HG03558 (cell line): ENCODE data around the gene TAS2R8.
"Not testable (repeated sequence)": the region's sequence is repeated elsewhere in the genome, so short reads cannot be mapped to it uniquely, and the experiment has no call there.

ENCODE experiments used
- ATAC-seq: cut with Tn5 transposase; IDR thresholded peaks from one replicate; pipeline ENCODE4 v1.9.1; 2021; ENCODE audit warnings: moderate number of reproducible peaks; ENCODE audit not compliant: unreplicated experiment; ENCODE audit errors: extremely low read depth

Gene TAS2R8, protein sequence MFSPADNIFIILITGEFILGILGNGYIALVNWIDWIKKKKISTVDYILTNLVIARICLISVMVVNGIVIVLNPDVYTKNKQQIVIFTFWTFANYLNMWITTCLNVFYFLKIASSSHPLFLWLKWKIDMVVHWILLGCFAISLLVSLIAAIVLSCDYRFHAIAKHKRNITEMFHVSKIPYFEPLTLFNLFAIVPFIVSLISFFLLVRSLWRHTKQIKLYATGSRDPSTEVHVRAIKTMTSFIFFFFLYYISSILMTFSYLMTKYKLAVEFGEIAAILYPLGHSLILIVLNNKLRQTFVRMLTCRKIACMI

DNA sequence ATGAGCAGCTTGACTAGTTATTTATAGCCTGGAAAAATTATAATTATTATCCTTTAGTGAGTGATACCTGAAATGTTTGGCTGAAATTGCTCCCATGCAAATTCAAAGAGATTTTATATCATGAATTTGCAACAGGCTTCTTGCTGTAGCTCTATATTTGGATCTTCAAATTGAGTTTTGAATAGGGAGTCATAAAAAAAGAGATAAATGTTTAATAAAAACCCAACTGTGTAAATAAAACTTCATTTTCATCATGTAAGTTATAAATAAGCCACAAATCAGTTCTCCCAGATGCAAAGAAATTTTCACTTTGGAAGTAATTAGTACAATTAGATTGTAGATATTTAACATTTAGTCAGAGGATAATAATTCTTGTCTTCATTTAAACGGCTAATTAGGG lies at the start of gene TAS2R8:
TAS2R8 (minus strand) TSS at position 101 of the 400 bp plus-strand sequence. CDS start 306 bp downstream, outside the sequence.
- ATAC-seq, result no peak

DNA sequence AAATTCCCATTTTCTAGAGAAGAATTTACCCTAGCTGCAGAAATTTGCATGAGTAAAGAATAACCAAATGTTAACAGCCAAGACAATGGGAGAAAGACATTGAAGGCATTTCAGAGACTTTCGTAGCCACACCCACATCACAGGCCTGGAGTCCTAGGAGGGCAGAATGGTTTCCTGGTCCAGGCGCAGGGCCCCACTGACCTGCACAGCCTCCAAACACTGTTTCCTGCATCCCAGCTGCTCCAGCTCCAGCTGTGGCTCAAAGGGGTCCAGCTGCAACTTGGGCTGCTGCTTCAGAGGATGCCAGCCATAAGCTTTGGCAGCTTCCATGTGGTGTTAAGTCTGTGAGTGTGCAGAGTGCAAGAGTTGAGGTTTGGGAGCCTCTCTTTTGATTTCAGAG lies 48.7 kb upstream of the TAS2R8 start:
- no peak for ATAC-seq

DNA sequence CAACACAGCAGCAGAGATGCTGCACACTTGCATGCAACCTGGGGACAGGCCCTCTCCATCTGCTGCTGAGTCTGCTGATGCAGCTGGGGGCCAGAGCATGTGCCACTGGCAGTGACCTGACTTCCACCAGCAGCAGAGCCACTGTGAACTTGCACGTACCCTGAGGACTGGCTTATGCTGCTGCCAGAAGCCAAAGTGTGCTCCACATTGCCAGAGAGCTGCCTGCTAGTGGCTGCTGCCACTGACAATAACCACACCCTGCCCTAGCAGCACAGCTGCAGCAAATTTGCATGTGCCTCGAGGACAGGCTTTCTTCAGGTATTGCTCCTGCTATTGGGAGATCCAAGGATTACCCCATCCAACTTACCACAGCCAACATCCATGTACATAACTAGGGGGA lies 46.7 kb upstream of the TAS2R8 start:
- ATAC-seq, result no peak

DNA sequence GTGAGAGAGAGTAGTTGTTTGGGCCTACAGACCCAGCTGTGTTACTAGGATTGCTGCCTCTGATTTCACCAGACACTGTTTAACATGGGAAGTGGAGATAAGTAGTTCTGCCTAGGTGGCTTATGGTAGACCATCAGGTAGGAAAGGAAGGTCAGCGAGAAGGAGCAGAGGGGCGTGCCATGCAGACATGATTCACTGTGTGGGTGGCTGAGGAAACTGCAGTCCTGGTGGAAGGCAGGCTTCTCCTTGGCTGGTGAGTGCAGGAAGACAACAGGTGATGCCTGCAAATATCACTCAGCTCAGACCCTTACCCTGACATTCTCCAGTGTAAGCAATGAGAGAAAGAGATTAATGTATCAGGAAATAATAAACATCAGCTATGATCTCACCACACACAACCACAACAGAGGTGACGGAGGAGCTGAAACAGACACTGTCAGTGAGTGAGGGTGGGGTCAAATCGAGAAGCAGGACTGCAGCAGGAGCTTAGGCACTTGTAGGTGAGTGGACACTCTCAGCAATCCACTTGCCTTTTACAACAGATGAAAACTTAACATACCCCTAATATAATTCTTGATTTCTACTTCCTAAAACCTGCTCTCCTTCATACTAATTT lies 44.3 kb upstream of the TAS2R8 start:
- ATAC-seq, result no peak

DNA sequence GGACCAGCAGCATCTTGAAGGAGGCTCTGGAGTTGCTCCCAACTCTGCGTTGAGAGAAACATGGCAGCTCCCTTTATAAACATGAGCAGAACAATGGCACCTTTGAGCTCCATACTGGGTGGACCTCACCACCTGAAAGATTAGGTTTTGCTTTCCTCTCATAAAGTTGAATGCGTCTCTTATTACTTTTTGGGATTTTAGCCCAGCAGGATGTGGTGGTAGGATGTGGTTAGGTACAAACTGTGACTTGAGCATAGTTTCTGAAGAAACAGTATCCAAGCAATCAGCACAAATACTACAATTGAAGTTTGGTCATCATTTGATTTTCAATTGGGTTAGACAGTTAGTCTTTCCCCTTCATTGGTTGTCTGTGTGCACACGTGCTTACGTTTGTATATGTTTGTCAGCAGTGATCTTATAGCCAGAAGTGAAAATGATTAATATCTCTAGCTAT lies 42.4 kb upstream of the TAS2R8 start, which contains the start of gene PRR4:
PRR4 (minus strand) TSS at position 51 of the 454 bp plus-strand sequence; CDS start at position 13, 38 bp downstream.
- ATAC-seq, result no peak

DNA sequence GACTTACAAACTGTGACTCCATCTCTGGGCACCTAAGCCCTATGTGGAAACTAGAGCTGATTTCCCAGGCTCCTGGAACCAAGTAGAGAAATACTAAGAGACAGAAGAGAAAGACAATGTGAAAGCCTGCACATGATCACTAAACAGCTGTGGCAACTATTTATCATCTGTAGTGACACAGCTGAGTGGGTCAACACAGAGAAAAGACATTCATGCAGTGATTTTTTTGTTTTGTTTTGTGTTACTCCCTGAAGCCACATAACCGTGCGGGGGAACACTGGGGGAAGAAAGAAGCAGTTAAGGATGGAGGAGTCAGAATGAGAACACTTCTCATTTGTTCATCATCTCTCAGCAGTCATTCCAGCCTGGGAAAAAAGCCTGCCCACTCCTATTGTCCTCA lies 40.7 kb upstream of the TAS2R8 start:
- no peak for ATAC-seq

DNA sequence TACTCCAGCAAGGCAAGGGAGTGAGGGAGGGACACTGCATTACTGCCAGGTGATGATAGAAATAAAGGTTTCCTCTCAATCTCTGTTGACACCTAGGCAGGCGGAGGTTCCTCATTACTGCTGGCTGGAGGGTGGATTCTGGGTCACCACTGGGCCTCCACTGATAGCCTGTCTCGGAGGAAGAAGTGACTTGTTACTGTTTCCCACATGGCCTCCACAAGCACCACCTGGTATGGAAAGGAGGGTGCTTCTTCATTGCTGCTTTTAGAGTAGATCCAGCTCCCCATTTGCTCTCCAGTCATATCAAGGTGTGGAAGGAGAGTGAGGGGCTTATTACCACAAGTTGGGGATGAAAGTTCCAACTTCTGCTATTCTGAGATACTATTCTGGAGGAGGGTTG lies 35.8 kb upstream of the TAS2R8 start:
- no peak for ATAC-seq

DNA sequence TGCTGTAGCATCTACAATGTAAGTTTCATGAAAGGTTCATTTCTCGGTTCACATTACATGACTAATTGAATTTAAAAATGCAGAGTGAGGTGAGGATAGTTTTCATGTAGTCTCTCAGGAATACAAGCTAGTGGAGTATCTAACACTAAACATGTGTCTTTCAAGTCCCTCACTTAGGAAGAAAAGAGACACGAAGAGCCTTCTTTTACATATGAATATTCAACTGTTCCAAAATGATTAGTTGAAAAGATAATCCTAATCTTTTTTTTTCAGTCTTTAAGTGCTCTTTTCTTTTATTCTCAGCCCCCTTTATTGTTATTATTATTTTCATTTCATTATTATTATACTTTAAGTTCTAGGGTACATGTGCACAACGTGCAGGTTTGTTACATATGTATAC lies 31.4 kb upstream of the TAS2R8 start:
- ATAC-seq, result no peak

DNA sequence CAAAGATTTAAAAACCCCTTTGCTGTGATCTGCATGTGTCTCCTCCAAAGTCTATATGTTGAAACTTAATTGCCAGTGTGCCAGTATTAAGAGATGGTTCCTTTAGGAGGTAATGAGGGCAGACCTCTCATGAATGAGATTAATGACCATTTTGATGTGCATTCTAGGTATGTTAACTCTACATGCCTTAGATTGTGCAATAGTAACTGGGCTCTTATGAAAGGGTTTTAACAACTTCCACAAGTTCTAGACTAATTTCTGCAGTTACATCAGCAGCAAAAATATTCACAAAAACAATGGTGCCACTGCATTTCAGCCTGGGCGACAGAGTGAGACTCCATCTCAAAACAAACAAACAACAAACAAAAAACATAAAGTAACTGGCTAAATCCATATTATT lies 22.9 kb upstream of the TAS2R8 start:
- ATAC-seq, result no peak

DNA sequence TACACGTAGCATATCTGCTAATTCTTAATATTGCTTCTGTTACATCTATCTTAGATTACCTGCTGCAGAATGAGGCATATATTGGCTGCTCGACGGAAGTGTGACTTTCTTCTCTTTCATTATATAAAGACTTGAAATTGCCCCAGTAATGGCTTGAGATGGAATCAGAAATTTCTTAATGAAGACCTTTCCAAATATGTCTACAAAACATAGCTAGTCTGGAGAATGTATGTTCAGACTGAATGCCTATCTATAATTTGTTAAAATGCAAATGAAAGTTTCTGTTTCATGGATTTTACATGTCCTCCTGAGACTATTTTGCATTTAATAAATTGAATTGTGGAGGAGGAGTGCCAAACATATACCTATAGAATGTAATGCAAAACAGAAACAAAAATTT lies 19.2 kb upstream of the TAS2R8 start, which contains the start of gene TAS2R10:
TAS2R10 (minus strand) TSS at position 101 of the 400 bp plus-strand sequence; CDS start at position 12, 89 bp downstream.
- no peak for ATAC-seq

DNA sequence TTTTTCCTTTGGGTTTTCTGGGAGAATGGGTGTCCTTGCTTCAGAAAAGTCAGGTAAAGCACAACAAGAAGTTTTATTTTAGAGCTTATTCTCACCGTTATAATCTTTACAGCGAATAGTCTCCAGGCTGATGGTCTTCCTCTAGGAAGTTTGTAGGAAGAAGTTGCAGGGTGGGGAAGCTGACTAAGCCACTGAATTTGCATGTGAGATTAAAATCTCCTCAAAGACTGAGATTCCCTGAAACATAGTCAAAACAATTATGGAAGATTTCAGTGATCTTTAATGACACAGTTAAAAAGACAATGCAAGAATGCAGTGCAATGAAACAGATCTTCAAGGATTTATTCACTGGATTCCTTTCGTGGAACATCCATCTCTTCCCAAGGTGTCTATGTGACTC lies 17.9 kb upstream of the TAS2R8 start:
- no peak for ATAC-seq

DNA sequence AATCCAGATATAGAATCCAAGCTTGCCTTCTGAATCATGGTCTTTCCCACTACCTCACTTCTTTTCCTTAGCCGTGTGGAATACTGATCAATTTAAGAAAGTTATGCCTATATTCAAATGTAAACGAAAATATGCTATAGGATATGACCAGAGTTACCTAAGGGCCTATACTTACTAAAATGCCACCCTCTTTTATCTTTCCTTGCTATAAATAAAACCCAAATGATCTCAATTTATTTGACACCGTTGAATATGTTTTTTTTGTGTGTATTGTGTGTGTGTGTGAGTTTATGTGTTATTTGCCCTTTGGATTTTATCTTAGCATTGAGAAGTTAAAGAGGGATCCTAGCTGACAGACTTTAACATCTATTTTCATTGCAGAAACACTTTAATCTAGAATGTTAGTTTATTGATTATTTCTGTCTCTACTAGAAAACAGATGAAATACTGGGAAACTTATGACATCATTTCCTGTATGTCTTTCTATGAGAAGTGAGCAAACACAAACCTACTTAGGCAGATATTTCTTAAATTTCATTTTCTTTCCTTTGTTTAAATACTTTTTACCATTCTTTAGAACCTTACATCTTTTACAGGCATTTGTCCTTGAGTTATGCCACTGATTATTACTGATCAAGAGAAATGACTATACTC lies 4.9 kb upstream of the TAS2R8 start:
- ATAC-seq, result no peak

DNA sequence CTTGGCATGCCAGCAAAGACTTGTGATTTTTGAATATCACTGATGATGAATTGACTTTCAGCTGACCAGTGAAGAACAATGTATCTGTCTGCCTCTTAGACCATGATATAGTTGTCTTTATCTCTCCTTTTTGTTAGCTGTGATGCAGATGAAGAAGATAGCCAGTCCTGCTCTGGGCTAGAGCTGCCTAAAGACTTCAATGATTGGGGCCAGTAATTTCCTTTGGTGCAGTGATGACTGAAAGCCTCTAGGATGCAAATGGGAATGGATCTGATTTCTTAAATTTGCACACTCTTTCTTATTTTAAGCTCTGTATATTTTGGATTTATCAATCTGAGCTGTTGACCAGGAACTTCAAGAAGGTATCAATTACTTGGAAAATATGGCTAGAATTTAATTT lies 3.0 kb upstream of the TAS2R8 start, which contains the start of gene TAS2R9:
TAS2R9 (minus strand) TSS at position 101 of the 400 bp plus-strand sequence; CDS start at position 8, 93 bp downstream.
- no peak for ATAC-seq

DNA sequence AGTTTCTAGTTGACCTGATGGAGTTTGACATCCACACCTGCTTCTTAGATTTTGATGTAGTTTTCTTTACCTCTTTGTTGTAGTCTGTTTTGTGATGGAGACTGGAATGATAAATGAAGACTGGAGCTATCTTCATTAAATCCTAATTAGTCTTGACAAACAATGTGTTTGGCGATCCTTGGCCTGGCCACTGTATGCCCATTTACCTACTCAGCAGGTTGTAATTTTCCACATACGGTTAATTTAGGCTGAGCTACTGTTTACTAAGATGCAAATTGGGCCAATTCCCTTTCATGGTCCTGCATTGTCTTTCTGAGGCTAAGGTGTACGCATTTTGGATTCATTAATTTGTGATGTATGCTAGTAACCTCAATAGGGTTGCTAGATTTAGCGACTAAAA lies 4.5 kb downstream of the TAS2R8 start, which contains the start of gene TAS2R7:
TAS2R7 (minus strand) TSS at position 41 of the 400 bp plus-strand sequence. CDS start 57 bp downstream, outside the sequence.
- ATAC-seq, result no peak

DNA sequence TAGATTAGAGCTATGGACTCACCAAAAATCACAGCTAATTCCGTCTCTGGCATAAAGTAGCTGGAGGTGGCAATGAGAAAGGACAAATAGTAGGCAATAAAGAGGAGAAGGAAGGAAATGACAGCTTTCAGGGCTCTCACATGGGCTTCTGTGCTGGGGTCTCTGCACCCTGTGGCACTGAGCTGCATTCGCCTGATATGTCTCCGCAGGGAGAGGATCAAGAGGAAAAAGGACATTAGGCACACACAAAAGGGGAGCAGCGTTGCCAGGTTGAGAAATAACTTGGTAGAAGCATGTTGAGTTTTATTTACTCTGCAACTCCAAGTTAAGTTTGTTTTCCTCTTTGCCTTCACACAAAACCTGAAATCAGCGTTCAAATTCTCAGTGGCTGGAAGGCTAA lies 5.3 kb downstream of the TAS2R8 start:
- ATAC-seq, result no peak

DNA sequence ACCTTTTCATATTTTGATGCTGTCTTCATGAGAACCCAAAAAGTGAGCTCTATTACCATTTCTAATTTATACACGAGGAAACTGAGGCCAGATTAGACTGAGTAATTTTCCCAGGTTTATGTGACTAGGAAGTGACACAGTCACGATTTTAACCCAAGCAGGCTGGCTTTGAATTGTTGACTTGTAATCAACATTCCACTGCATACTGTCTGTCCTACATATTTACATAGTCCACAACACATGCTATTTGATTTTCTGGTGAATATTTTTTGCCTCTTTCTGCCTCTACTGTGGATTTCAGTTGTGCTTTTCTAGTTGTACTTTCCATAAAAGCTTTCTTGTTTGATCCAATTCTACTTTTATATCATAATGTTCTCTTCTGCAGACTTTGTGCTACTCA lies 12.9 kb downstream of the TAS2R8 start:
- no peak for ATAC-seq

DNA sequence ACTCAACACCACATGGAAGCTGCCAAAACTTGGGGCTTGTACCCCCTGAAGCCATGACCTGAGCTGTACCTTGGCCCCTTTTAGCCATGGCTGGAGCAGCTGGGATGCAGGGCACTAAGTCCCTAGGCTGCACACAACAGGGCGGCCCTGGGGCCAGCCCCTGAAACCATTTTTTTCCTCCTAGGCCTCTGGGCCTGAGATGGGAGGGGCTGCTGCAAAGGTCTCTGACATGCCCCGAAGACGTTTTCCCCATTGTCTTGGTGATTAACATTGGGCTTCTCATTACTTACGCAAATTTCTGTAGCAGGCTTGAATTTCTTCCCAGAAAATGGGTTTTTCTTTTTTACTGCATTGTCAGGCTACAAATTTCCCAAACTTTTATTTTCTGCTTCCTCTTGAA lies 15.3 kb downstream of the TAS2R8 start:
- not testable (repeated sequence) for ATAC-seq

DNA sequence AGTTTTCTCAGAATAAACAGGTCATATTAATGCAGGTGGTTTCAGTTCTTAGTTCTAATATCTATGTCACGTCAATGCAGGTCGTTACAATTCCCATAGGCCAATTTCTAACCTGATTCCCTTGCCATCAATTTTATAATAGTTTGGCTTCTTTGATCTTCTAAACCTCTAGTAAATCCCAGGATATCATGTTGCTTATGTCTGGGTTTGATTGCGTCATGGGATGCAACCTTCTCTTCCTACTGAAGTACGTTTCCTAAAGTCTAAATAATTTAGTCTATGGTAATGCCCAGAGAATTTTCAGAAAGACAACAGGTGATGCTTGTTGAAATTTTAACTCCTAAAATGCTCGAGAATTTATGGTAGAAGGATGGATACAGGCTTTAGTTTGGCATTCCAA lies 23.8 kb downstream of the TAS2R8 start:
- ATAC-seq, result no peak

DNA sequence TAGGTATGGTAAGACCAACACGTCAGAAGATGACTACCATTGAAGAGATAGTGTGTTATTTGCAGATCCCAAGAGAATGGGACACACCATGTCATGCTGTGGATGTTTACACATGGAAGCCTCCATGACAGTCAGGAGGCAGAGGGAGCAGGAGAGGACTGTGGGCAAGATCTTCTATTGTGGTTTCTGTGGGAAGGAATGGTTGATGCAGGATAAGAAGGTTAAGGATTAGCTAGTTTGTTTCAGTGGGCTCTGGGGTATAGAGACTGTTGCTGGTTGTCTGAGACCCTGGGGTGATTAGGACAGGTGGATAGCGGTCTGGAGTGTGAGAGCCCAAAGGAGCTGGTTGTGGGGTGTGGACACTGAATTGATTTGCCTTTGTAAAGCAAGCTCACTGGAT lies 28.0 kb downstream of the TAS2R8 start:
- ATAC-seq, result no peak

DNA sequence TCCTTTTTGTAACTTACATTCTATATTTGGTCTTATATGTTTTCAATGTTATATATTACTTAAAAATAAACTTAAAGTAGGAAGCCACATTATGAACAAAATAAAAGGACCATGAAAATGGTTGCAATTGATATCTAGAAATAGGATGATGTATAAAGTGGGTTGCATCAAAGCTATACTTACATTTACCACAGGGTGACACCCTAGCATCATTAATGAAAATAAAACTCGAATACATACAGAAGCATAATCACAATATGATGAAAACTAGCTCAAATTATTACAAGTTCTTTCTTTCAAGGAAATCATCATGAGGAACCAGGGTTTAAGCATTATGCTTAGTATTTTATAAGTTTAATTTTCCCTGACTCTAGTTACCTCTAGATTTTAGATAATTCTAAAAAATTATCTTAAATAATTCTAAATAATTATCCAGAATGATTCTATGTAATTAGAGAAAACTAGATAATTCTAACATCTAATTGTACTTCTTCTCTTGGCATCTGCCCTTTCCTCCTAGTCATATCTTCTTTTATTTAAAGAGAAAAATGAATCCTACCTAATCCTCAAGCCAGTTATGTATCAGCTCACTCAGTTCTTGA lies 35.9 kb downstream of the TAS2R8 start:
- ATAC-seq, result no peak

DNA sequence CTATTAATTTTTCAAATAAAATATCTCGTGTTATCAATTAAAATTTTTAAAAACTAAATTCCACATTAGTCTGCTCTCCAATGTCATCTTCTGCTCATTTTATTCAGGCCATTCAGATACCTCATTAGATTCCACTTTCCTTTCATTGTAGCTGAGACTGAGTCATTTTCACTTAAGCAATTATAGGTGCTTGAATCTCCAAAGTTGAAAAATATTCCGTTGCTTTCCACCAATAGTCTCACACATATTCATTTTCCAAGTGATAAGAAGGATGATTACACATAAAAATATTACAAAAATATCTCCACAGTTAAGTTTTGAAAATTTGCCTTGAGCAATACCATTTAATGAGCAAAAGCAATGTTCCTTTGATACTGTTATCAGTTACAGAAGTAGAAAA lies 47.4 kb downstream of the TAS2R8 start:
- ATAC-seq, result no peak
